Astrocyte of the spinal cord (primary cell): ENCODE data around the gene NXN.

Experiments used
- DNase-seq: peaks from one replicate; pipeline ENCODE4 v3.0.0; 2011; ENCODE audit warnings: low read depth, low spot score
- H3K4me3 ChIP-seq: 2 replicates; pipeline ENCODE4 v1.5.1; 2011; ENCODE audit warnings: low read depth, mild to moderate bottlenecking, low read length, moderate library complexity
- CTCF ChIP-seq: IDR thresholded peaks from 2 replicates; pipeline ENCODE4 v1.5.1; 2012; ENCODE audit warnings: low read depth, mild to moderate bottlenecking, low read length, inconsistent platforms
- in situ Hi-C: cut with HindIII; loops from 2 replicates; pipeline ENCODE4 v1.10.0; 2017; ENCODE audit warnings: low sequenced_read_pairs

Gene NXN

GRCh38 chr17:781805-782731, 197.5 kb downstream of the NXN start, which contains the start of the genes GLOD4 and MRM3:
GLOD4 (minus strand) TSS chr17:782280; CDS start chr17:782255, 25 bp downstream.
MRM3 (plus strand) TSS chr17:782353; CDS start chr17:782379, 26 bp downstream.
- DNase-seq, result peak; percentile 86
- in situ Hi-C loops, result no loop called here
- no peak for TF ChIP-seq CTCF
- H3K4me3 ChIP-seq, result peak within 1 kb of the TSS; percentile 99

DNA sequence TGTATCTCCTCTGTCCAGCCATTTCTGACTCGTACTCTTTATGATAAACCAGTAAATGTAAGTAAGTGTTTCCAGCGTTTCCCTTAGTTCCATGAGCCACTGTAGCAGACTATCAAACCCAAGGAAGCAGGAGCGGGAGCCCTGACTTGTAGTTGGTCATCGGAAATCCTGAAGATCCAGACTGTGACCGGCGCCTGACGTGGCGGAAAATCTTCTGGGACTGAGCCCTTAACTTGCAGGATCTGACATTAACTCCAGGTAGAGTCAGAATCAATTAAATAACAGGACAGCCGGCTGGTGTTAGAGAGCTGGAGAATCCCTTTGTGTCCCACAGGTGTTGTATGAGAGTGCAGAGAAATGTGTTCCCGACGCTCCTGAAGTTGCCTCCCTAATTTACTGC, 201.5 kb downstream of the NXN start:
- no peak for TF ChIP-seq CTCF
- no peak overlapping the region for H3K4me3 ChIP-seq
- DNase-seq, result no peak
- in situ Hi-C loops, result no loop called here

GRCh38 chr17:774313-774584, 205.3 kb downstream of the NXN start:
- in situ Hi-C loops, result no loop called here
- DNase-seq, result no peak
- no peak for TF ChIP-seq CTCF

DNA sequence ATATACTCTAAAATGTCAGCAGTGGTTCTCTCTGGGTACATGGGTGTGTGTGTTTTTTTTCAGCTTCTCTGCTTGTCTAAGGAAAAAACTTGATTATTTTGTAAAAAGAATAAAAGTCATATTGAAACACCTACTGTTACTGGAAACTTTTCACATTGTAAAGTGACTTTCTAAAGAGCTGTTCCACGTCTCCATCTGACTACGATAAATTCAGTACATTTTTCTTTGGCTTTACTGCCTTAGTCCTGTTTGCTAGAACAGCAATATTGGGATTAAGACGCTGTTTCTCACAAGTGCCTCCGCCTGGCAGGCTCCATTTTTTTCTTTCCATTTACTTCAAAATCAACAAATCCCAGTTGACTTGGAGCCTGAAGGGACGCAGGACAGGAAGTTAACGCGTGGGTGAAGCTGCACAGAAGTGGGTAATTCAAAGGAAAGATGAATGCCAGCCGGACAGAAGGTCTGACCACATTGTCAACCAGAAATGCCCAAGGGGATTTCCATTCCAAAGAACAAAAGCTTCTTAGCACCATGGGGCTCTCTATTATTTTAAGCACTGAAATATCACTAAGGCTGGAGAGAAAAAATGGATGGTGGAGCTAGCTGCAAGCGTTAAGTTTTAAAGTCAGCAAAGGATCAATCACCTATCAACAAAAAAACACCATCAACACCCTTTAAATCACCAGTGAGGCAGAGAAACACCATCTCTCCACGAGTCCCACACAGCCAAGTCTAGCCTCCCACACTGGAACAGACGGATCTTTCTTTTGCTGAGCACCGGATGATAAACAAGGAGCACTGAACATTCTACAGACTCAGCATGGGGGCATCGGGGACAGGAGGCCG, 205.9 kb downstream of the NXN start:
- DNase-seq, result no peak
- in situ Hi-C loops, result no loop called here
- no peak for TF ChIP-seq CTCF
- no peak overlapping the region for H3K4me3 ChIP-seq

More at GRCh38 chr17:774313-774584, 205.3 kb downstream of the NXN start:
- H3K4me3 ChIP-seq, result no peak overlapping the region

DNA sequence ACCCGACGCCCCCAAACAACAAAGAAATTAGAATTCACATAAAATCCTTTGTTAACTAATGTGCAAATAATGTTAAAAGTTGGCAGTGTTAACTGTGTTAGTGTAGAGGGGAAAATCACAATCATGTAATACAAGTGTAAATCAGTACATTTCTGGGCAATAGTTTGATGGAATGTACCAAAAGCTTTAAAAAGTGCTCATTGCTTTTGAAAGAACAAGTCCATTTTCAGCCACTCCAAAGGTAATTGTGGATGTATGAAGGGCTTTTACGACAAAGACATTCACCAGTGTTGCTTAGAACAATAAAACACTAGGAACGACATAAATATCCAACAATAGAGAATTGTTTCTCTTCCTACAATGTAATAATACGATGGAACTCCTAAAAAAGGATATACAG, 206.6 kb downstream of the NXN start:
- no peak for TF ChIP-seq CTCF
- in situ Hi-C loops, result no loop called here
- DNase-seq, result no peak

GRCh38 chr17:767076-767475, 212.5 kb downstream of the NXN start:
- no peak for DNase-seq
- in situ Hi-C loops, result no loop called here
- H3K4me3 ChIP-seq, result no peak overlapping the region
- TF ChIP-seq CTCF, result no peak

More for the DNA sequence above, 206.6 kb downstream of the NXN start:
- H3K4me3 ChIP-seq, result no peak overlapping the region
